WERI-Rb-1 (cell line): Measurements from ENCODE around the gene C2orf72.

Experiments used
- DNase-seq: peaks from one replicate; pipeline ENCODE4 v3.0.0-alpha.2; 2020
- H3K27ac ChIP-seq: fragments of 250-450 bp; sonication (Bioruptor Pico); 2 replicates; pipeline ENCODE4 v1.5.1; 2020; ENCODE audit warnings: mild to moderate bottlenecking, moderate library complexity
- H3K27me3 ChIP-seq: fragments of 250-450 bp; sonication (Bioruptor Pico); 2 replicates; pipeline ENCODE4 v1.5.1; 2021; ENCODE audit warnings: mild to moderate bottlenecking, low read depth, moderate library complexity; ENCODE audit not compliant: insufficient read depth, severe bottlenecking
- H3K36me3 ChIP-seq: fragments of 250-450 bp; sonication (Bioruptor Pico); 2 replicates; pipeline ENCODE4 v1.5.1; 2020; ENCODE audit warnings: mild to moderate bottlenecking, moderate library complexity
- H3K4me3 ChIP-seq: 2 replicates; pipeline ENCODE4 v1.5.1; 2011; ENCODE audit warnings: low read depth, mild to moderate bottlenecking, control low read depth, low read length
- H3K9me3 ChIP-seq: fragments of 250-450 bp; sonication (Bioruptor Pico); 2 replicates; pipeline ENCODE4 v1.5.1; 2021; ENCODE audit warnings: mild to moderate bottlenecking, moderate library complexity; ENCODE audit not compliant: severe bottlenecking
- CTCF ChIP-seq: IDR thresholded peaks from 2 replicates; pipeline ENCODE4 v1.5.1; 2011; ENCODE audit warnings: low read depth, mild to moderate bottlenecking, control low read depth, inconsistent platforms, low read length

Gene C2orf72

GRCh38 chr2:231029563-231029962 is 7.8 kb upstream of the C2orf72 start:
- DNase-seq, result no peak
- Histone ChIP-seq H3K27ac (no peak overlapping the region), H3K9me3 (no peaks in the 10 kb centered on the region), H3K27me3 (no peaks in the 10 kb centered on the region), H3K4me3 (no peak overlapping the region), H3K36me3 (no peaks in the 10 kb centered on the region)
- no peak for TF ChIP-seq CTCF

- no peak overlapping the region for H3K27ac ChIP-seq
- no peak for TF ChIP-seq CTCF
- H3K9me3 ChIP-seq, result no peaks in the 10 kb centered on the region
- no peak overlapping the region for H3K4me3 ChIP-seq
- DNase-seq, result no peak
- H3K36me3 ChIP-seq, result no peaks in the 10 kb centered on the region
- H3K27me3 ChIP-seq, result no peaks in the 10 kb centered on the region
Observed at GRCh38 chr2:231030725-231031124, 6.6 kb upstream of the C2orf72 start.

GRCh38 chr2:231032575-231033140 is 4.7 kb upstream of the C2orf72 start:
- DNase-seq, result no peak
- no peaks in the 10 kb centered on the region for H3K36me3 ChIP-seq
- no peak overlapping the region for H3K4me3 ChIP-seq
- no peaks in the 10 kb centered on the region for H3K27me3 ChIP-seq
- no peaks in the 10 kb centered on the region for H3K9me3 ChIP-seq
- no peak for TF ChIP-seq CTCF
- H3K27ac ChIP-seq, result no peak overlapping the region

GRCh38 chr2:231033147-231034132 is 3.9 kb upstream of the C2orf72 start:
- Histone ChIP-seq H3K4me3 (no peak overlapping the region), H3K27me3 (no peaks in the 10 kb centered on the region), H3K36me3 (no peaks in the 10 kb centered on the region), H3K27ac (no peak overlapping the region), H3K9me3 (no peaks in the 10 kb centered on the region)
- TF ChIP-seq CTCF, result no peak
- DNase-seq, result no peak

- Histone ChIP-seq H3K9me3 (no peaks in the 10 kb centered on the region), H3K4me3 (no peak overlapping the region), H3K36me3 (no peaks in the 10 kb centered on the region), H3K27me3 (no peaks in the 10 kb centered on the region), H3K27ac (no peak overlapping the region)
- TF ChIP-seq CTCF, result no peak
- no peak for DNase-seq
Observed at GRCh38 chr2:231034291-231034882, 2.9 kb upstream of the C2orf72 start.
